Stomach (tissue), 4 donors: Measurements from ENCODE around the gene MRPL14.

ENCODE experiments used
- POLR2AphosphoS5 ChIP-seq, 3 donors: sonication (generic); formaldehyde crosslinking; IDR thresholded peaks; one replicate each; pipeline ENCODE4 v1.6.1; 2016; ENCODE audit warnings: antibody characterized with exemption in 3 of 3
- TF ChIP-seq, protein P1 (sequence below), 7 experiments: fragments of 450-650 bp in 4 of 7; fragments of 200-600 bp in 3 of 7; sonication (generic) in 3 of 7; IDR thresholded peaks; one replicate each; pipeline ENCODE4 v1.5.1; 2016 to 2019; ENCODE audit warnings: antibody characterized with exemption in 7 of 7, control low read depth in 2 of 7, mild to moderate bottlenecking in 1 of 7

GRCh38 chr6:44074439-44074812 is 52.8 kb downstream of the MRPL14 start:
- TF ChIP-seq, protein P1, sequence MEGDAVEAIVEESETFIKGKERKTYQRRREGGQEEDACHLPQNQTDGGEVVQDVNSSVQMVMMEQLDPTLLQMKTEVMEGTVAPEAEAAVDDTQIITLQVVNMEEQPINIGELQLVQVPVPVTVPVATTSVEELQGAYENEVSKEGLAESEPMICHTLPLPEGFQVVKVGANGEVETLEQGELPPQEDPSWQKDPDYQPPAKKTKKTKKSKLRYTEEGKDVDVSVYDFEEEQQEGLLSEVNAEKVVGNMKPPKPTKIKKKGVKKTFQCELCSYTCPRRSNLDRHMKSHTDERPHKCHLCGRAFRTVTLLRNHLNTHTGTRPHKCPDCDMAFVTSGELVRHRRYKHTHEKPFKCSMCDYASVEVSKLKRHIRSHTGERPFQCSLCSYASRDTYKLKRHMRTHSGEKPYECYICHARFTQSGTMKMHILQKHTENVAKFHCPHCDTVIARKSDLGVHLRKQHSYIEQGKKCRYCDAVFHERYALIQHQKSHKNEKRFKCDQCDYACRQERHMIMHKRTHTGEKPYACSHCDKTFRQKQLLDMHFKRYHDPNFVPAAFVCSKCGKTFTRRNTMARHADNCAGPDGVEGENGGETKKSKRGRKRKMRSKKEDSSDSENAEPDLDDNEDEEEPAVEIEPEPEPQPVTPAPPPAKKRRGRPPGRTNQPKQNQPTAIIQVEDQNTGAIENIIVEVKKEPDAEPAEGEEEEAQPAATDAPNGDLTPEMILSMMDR (IDR thresholded peaks at IDR 0.05), result peak in 6 of 7 experiments; percentile 60 to 95 (median 89)
- TF ChIP-seq POLR2AphosphoS5 (IDR thresholded peaks at IDR 0.05), result no peak
